Keratinocyte (primary cell): Measurements from ENCODE around the gene LRRC8D. TPM values are rescaled to one million over a fixed set of nuclear protein-coding genes. Genes with fewer than 3 reads are reported as not detected.

Experiments used
- DNase-seq: peaks from one replicate; pipeline ENCODE4 v3.0.0-alpha.2; 2011; ENCODE audit warnings: low read depth, missing footprints, low spot score
- FAIRE-seq: peaks from 2 replicates; lab custom pipeline; 2011; peaks lifted over from hg19 to GRCh38; lab: Jason Lieb, UNC
- H2AFZ ChIP-seq: 2 replicates; pipeline ENCODE4 v1.6.0; 2012; ENCODE audit warnings: low read length, control low read depth, inconsistent platforms; ENCODE audit not compliant: control insufficient read depth
- H3K27ac ChIP-seq: 2 replicates; pipeline ENCODE4 v1.5.1; 2011; ENCODE audit warnings: low read length; ENCODE audit not compliant: control insufficient read depth, insufficient read depth
- H3K27me3 ChIP-seq: 3 replicates; pipeline ENCODE4 v1.6.0; 2011; ENCODE audit warnings: low read length; ENCODE audit not compliant: control insufficient read depth, insufficient read depth; ENCODE audit errors: extremely low read depth
- H3K36me3 ChIP-seq, 2 experiments: 2 replicates in 1 of 2; 3 replicates in 1 of 2; pipeline ENCODE4 v1.5.1; 2011; ENCODE audit warnings: low read length in 2 of 2, mild to moderate bottlenecking in 1 of 2; ENCODE audit not compliant: control insufficient read depth in 2 of 2, insufficient read depth in 2 of 2; ENCODE audit errors: extremely low read depth in 1 of 2
- H3K4me1 ChIP-seq: 3 replicates; pipeline ENCODE4 v1.5.1; 2011; ENCODE audit warnings: low read length; ENCODE audit not compliant: control insufficient read depth, insufficient read depth; ENCODE audit errors: extremely low read depth
- H3K4me2 ChIP-seq: 3 replicates; pipeline ENCODE4 v1.6.0; 2011; ENCODE audit warnings: low read depth, low read length; ENCODE audit not compliant: control insufficient read depth, insufficient read depth; ENCODE audit errors: extremely low read depth
- H3K4me3 ChIP-seq, 3 experiments: fragments of 200-600 bp in 1 of 3; sonication (generic) in 1 of 3; 2 replicates in 2 of 3; 3 replicates in 1 of 3; pipeline ENCODE4 v1.5.1; 2011 to 2016; ENCODE audit warnings: low read length in 3 of 3, mild to moderate bottlenecking in 3 of 3, control low read depth in 2 of 3, inconsistent platforms in 1 of 3, low read depth in 1 of 3, mixed read lengths in 1 of 3, mixed run types in 1 of 3, moderate library complexity in 1 of 3; ENCODE audit not compliant: control insufficient read depth in 2 of 3, insufficient read depth in 2 of 3; ENCODE audit errors: extremely low read depth in 1 of 3
- H3K79me2 ChIP-seq: 2 replicates; pipeline ENCODE4 v1.6.0; 2012; ENCODE audit warnings: low read length; ENCODE audit not compliant: control insufficient read depth, insufficient read depth
- H3K9ac ChIP-seq: 3 replicates; pipeline ENCODE4 v1.6.0; 2011; ENCODE audit warnings: low read length; ENCODE audit not compliant: control insufficient read depth, insufficient read depth; ENCODE audit errors: extremely low read depth
- H3K9me1 ChIP-seq: 3 replicates; pipeline ENCODE4 v1.6.0; 2011; ENCODE audit warnings: low read length; ENCODE audit not compliant: control insufficient read depth, insufficient read depth; ENCODE audit errors: extremely low read depth
- H3K9me3 ChIP-seq: 2 replicates; pipeline ENCODE4 v1.5.1; 2012; ENCODE audit warnings: low read depth, low read length; ENCODE audit not compliant: control insufficient read depth
- H4K20me1 ChIP-seq: 3 replicates; pipeline ENCODE4 v1.6.0; 2011; ENCODE audit warnings: low read length; ENCODE audit not compliant: control insufficient read depth, insufficient read depth; ENCODE audit errors: extremely low read depth
- EZH2 ChIP-seq: IDR thresholded peaks from one replicate; pipeline ENCODE4 v1.6.1; 2012; ENCODE audit warnings: inconsistent platforms, mild to moderate bottlenecking, low read length, moderate library complexity
- dilution Hi-C: fragments of 300-500 bp; cut with MboI; formaldehyde crosslinking; loops from one replicate; pipeline ENCODE4 v1.7.0; 2020; ENCODE audit warnings: low sequenced_read_pairs; ENCODE audit not compliant: extremely low pct_ligation_motif_present
- polyA plus RNA-seq, 5 experiments: library from polyadenylated mRNA; depleted of rRNA in 3 of 5; stranded (reverse) in 3 of 5; stranded (forward) in 1 of 5; unstranded in 1 of 5; fragments of >200 nt; gene quantifications; 1 replicate in 1 of 5; 2 replicates in 3 of 5; 3 replicates in 1 of 5; pipeline versions ENCODE4 v1.2.1 to v1.2.3, GENCODE V29; 2011 to 2012; ENCODE audit warnings: missing spikeins in 2 of 5, low read depth in 1 of 5, low replicate concordance in 1 of 5
- TF ChIP-seq, protein P1 (sequence below), 3 experiments: IDR thresholded peaks in 1 of 3; conservative IDR thresholded peaks in 1 of 3; optimal IDR thresholded peaks in 1 of 3; 2 replicates in 2 of 3; 3 replicates in 1 of 3; pipeline versions ENCODE3 to v1.5.1; 2011; ENCODE audit warnings: low read length in 3 of 3, mild to moderate bottlenecking in 3 of 3, moderate library complexity in 2 of 3, control low read depth in 1 of 3, inconsistent platforms in 1 of 3; ENCODE audit not compliant: insufficient read depth in 2 of 3; ENCODE audit errors: extremely low read depth in 1 of 3

LRRC8D gene
- polyA plus RNA-seq, 1 donor (not counting 4 experiments of a cell fraction or from before 2014, with no cell fraction given): 54.7 TPM

DNA sequence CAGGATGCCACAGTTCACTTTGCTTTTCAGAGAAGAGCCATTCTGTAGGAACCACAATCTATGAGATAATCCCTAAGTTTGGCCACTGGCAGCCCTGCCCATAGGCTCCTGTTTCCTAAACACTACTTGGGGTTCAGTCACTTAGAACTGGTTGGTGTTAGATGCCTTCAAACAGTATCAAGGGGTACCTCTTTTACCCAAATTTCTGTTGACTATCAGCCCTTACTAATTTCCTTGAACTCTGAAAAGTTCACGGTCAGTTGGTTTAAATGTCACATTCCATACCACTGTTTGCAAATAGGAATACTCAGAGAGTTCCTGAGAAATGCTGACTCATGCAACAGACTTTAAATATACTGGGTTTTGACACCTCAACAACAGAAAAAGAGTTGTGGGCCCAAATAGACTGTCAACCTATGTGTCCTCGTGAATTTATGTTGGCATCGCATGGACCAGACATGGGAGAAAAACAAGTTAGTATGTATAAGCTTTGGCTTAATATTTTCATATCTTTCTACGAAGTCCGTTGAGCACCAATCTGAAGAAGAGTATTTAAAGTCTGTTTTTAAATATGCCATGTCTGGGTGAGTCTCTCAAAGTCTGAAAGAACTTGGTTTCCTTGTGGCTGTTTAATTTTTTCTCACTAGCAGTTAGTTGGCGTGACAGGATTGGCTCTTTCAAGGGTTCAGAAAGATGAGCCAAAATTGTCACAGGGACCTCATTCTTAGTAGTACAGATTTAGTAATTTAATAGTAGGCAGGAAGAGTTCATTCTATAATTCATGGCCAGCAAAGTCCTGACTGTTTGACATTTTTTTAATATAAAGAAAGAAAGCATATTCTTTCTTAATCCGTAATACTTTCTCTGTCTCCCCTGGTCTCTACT lies 117.6 kb downstream of the LRRC8D start:
- TF ChIP-seq, protein P1, sequence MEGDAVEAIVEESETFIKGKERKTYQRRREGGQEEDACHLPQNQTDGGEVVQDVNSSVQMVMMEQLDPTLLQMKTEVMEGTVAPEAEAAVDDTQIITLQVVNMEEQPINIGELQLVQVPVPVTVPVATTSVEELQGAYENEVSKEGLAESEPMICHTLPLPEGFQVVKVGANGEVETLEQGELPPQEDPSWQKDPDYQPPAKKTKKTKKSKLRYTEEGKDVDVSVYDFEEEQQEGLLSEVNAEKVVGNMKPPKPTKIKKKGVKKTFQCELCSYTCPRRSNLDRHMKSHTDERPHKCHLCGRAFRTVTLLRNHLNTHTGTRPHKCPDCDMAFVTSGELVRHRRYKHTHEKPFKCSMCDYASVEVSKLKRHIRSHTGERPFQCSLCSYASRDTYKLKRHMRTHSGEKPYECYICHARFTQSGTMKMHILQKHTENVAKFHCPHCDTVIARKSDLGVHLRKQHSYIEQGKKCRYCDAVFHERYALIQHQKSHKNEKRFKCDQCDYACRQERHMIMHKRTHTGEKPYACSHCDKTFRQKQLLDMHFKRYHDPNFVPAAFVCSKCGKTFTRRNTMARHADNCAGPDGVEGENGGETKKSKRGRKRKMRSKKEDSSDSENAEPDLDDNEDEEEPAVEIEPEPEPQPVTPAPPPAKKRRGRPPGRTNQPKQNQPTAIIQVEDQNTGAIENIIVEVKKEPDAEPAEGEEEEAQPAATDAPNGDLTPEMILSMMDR (optimal IDR thresholded peaks at IDR 0.05 in 1 of 3, IDR thresholded peaks at IDR 0.05 in 1 of 3, conservative IDR thresholded peaks at IDR 0.05 in 1 of 3; ENCODE audit: extremely low read depth in 1 of 3, insufficient read depth in 2 of 3, low read length in 3 of 3): no peak
- no peak for TF ChIP-seq EZH2
- no peak for FAIRE-seq
- no peak overlapping the region for H3K4me3 ChIP-seq
- H3K27ac ChIP-seq: no peak overlapping the region
- no peaks in the 10 kb centered on the region for H3K79me2 ChIP-seq
- H3K4me2 ChIP-seq: no peak overlapping the region
- H3K9me1 ChIP-seq: no peaks in the 10 kb centered on the region
- DNase-seq: no peak
- H3K4me1 ChIP-seq: peaks cover 13% of the 10 kb centered on the region
- H3K36me3 ChIP-seq: peaks cover 0 to 5% of the 10 kb centered on the region in 2 experiments
- H3K27me3 ChIP-seq: no peaks in the 10 kb centered on the region
- H3K9me3 ChIP-seq: no peaks in the 10 kb centered on the region
- H3K9ac ChIP-seq: no peak overlapping the region
- H4K20me1 ChIP-seq: no peaks in the 10 kb centered on the region
- dilution Hi-C loops: no loop called here
- no peak overlapping the region for H2AFZ ChIP-seq

DNA sequence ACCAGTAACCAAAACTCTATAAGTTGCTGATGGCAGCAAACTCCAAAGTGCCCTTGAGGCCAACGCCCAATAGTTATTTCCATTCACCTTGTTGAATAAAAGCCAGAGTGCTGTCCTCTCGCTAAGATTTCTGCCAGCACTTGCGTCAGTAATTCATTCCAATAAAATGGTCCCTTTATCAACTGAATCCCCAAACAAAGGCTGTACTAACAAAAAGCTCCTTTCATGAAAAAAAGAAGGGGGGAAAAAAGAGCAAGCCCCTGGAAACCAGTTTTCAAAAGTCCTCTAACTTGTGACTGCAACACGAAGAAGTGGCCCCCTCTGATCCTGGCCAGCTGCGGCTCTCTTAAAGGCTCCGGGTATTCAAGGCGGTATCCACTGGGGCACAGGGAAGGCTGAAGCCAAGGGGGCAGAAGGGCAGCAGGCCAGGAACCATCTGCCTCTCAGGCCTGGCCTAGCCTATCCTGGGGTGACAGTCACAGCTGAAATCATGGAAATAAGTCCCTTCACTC lies 118.3 kb downstream of the LRRC8D start:
- no peaks in the 10 kb centered on the region for H3K27me3 ChIP-seq
- H3K9me3 ChIP-seq: no peaks in the 10 kb centered on the region
- no peaks in the 10 kb centered on the region for H3K79me2 ChIP-seq
- H4K20me1 ChIP-seq: no peaks in the 10 kb centered on the region
- H3K27ac ChIP-seq: no peak overlapping the region
- H3K9ac ChIP-seq: no peak overlapping the region
- no peak overlapping the region for H3K4me3 ChIP-seq
- H3K9me1 ChIP-seq: no peaks in the 10 kb centered on the region
- H3K4me1 ChIP-seq: peaks cover 14% of the 10 kb centered on the region
- H2AFZ ChIP-seq: no peak overlapping the region
- no peak for FAIRE-seq
- TF ChIP-seq, protein P1 (optimal IDR thresholded peaks at IDR 0.05 in 1 of 3, IDR thresholded peaks at IDR 0.05 in 1 of 3, conservative IDR thresholded peaks at IDR 0.05 in 1 of 3; ENCODE audit: extremely low read depth in 1 of 3, insufficient read depth in 2 of 3, low read length in 3 of 3): no peak
- no peak for TF ChIP-seq EZH2
- H3K36me3 ChIP-seq: no peaks in the 10 kb centered on the region
- dilution Hi-C loops: no loop called here
- H3K4me2 ChIP-seq: no peak overlapping the region
- no peak for DNase-seq
